Islet precursor cell (in vitro differentiated cells): ENCODE data around the gene AUTS2.

Source experiments
- DNase-seq: peaks from one replicate; pipeline ENCODE4 v3.0.0-alpha.2; 2018

Gene AUTS2

DNA sequence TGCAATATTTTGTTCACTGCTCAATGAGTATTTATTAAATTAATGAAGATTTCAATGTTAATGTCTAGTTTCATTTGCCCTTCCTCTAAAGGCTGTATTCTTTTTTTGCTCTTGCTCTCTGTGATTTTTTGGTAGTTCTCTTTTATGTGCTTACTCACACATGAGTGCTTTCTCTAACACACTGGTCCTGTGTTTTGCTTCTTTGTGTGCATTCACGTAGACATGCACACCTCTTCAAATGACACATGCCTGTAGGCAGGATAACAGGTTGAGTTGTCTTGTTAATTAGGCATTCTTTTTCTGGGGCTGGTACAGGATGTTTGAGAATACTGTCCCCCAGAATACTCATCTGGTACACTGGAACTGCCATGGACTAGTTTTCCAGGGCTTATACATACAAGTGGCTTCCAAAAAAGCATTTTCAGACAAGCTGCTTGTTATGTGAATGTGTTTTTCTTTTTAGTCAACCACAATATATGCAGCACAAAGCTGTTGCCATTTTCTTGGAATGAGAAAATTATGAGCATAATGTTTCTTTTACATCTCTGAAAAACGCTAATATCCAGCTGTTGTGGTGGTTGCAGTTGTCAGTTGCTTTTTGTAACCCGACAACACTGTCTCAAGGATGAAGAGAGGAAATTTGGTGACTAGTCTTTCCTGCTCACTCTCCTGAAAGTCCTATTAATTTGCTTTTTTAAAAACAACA, 416.4 kb downstream of the AUTS2 start:
- no peak for DNase-seq

DNA sequence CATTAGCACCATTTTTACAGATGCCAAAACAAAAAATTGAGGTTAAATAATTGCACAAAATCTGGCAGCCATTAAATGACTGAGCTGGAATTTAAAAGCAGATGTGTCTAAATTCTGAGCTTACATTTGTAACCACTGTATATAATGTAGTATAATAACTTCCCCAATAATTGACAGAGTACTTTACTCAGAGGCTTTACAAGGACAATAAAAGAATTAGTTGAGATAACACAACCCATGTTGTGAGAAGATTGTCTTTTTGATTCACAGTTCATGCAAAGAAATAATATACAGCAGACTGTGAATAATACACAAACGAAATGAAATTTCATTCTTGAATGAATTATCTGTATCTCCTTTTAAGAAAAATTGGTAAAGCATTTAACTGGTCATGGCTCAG, 417.1 kb downstream of the AUTS2 start:
- no peak for DNase-seq

DNA sequence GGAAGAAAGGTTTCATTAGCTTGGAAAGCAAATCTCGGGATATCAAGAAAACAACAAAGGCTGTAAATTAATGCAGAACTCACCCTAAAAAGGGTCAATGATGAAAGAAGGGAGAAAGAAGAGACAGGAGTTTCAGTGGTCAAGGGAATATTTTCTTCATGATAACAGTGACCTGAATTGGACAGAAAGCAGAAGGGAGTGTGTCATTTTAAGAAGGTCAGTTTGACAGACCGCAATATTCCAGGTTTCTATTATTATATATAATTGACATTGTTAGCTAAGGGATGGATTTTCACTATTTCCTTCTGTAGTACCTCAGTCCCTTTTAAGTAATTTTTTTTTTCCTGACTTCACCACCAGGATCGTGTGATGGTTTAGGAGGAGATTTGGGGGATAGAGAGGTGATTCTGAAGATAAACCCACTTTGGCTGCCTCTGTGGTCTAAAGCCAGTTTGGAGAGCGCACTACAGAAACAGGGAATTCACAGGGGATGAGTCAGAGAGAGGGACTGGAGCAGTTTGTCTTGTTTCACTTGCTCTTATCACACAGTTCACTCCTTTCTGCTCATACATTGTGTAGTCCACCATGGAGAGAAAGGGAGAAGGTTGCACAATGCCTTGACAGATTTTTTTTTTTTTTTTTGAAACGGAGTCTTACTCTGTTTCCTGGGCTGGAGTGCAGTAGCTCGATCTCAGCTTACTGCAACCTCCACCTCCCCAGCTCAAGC, 417.9 kb downstream of the AUTS2 start:
- DNase-seq = peak; percentile 91

DNA sequence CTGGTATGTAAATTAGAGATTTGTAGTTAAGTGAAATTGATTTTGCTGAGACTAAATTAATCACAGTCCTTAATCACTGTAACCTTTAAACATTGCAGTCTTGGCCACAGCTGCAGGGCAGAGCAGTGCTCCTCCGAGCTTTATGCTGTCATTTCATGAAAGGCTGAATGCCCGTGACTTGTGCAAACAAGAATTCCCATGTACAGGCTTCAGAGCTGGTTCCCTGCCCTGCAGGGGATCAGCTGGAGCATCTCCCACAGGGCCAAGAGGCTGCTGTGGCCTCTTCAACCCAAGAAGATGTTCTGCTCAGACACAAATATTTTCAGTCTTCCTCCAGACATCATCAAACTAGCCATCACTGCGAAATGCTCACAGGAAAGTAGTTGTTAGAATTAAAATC, 419.1 kb downstream of the AUTS2 start:
- DNase-seq = peak; percentile 78

DNA sequence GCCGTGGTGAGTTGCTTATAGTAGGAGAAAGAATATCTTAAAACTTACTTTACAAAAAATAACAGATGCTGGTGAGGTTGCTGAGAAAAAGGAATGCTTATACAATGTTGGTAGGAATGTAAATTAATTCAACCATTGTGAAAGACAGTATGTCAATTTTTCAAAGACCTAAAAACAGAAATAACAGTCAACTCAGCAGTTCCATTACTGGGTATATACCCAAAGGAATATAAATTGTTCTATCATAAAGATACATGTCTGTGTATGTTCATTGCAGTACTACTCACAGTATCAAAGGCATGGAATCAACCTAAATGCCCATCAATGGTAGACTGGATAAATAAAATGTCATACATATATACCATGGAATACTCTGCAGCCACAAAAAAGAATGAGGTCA, 420.4 kb downstream of the AUTS2 start:
- no peak for DNase-seq

DNA sequence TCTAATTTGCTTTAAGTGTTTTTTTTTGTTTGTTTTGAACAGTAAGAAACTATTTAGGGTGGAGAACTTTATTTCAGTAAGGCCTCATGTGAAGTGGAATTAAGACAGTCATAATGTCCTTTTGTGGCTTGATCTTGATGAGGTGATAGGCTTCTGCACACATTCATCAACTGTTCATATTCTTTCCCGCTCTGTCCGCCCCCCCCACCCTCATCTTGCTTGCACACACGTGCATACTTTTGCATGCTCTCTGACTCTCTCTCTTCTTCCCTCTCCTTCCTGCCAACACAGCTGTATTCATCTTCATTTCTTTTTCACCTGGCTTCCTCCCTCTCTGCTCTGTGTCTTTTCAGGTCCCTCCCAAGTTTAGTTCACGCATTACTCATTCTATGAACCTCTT, 429.6 kb downstream of the AUTS2 start:
- DNase-seq = no peak

DNA sequence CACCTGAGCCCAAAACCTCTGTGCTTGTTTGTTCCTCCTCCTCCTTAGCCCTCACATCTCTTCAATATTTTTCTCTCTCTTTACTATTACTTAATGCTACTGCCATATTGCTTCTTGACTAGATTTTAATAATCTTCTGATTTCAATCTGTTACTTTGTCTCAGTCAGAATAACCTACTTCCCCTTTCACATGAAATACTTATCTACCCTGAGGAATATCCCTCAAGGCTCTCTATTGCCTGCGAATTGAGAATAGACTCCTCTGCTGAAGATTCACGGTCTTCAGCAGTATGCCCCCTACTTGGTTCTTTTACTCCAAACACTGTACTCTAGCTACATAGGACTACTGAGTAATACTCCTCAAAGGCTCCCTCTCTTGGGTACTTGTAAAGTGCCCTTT, 430.3 kb downstream of the AUTS2 start:
- DNase-seq = no peak

DNA sequence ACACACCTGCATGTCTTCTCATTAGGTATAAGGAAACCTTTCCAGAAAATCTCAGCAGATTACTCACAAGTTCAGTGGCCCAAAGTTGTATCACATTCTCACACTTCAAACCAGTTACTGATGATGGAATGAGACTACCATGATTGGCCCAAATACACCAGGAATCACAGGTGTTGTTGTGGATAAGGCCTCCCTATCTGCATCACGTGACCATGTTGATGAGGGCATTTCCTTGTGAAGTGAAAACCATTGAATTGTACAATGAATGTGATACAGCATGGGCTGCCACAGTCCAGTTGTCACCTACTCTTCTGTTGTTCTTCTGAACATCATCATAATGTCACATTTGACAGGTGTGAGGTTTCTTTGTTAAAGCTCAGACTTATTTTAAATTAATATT, 431.7 kb downstream of the AUTS2 start:
- DNase-seq = no peak

DNA sequence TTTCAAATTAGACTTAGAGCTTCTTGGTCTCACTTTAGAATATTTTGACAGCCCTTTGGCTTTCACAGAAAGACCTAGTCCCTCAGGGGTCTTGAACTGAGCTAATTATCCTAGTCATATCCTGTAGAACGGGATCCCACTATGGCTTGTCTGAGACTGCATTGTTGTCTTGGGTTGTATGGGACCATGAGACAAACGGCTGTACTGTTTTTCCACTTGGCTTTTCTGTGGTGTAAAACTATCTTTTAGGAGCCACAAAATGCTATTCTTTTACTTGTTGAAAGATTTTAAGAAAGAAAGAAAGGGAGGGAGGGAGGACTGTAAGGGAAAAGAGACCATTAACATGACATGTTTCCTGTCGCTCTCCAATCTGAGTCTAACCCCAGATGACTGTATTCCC, 432.5 kb downstream of the AUTS2 start:
- peak; percentile 60 for DNase-seq

DNA sequence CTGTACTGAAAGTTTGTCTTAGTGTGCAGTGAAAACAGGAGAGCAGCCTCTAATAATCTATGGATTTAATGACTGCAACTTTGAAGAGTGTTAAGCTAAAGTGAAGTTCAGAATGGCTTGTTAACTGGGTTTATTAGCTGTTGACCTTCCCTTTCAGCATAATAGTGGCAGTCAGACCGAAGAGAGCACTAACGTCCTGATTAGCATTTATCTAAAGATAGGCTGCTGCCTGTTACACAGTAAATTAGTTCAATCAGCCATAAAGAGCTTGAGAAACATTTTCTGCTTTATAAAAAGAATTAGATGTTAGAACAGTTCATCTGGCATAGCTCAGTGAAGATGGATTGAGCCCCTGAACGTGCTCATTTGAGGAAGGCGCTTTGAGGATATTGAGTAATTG, 433.0 kb downstream of the AUTS2 start:
- DNase-seq = no peak

DNA sequence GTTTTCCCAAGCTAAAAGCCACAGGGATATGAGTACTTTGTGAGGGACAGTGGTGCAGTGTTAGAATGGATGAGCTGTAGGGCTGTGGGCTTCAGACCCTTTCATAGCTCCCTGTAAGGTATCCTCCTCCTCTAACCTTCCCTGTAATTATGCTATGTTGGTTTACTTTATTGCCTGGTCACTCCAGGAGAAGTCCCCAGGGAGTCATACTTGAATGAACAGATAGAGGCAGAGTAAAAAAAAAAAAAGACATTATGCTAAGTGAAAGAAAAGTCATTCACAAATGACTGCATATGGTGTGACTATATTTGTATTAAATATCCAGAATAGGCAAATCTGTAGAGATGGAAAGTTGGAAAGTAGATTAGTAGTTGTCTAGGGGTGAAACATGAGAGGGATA, 434.4 kb downstream of the AUTS2 start:
- DNase-seq = no peak

DNA sequence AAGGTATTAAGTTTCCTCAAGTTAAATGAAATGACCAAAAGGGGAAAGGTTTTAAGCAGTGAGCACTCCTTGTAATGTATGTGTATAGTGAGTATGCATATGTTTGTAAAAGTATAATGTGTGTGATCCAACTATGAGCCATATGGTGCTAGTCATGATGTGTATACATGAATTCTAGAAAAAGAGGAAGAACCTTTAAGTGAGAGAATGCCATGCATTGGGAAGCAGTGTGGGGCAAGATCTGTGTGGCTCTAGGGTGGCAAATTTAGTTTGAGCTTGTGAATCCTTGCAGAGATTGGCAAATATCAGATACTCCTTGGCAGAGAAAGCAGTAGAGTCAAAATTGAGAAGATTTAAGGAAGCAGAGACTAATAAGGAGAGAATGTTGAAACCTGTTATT, 435.0 kb downstream of the AUTS2 start:
- no peak for DNase-seq

DNA sequence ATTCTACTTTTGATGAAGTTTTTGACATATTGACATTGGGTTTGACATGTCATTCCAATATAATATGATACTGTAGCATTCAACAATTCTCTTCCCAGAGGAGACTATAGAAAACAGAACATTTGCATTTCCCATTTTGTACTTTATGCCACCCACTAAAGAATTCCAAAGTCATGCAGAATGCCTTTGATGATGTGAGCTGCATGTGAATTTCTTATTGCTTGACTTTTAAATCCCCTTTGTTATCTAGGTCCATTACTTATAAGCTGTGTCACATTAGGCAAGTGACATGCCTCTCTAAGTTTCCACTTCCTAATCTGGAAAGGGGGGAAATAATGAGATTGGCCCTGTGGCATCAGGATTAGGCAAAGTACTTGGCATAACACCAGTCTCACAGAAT, 436.7 kb downstream of the AUTS2 start:
- DNase-seq = no peak

DNA sequence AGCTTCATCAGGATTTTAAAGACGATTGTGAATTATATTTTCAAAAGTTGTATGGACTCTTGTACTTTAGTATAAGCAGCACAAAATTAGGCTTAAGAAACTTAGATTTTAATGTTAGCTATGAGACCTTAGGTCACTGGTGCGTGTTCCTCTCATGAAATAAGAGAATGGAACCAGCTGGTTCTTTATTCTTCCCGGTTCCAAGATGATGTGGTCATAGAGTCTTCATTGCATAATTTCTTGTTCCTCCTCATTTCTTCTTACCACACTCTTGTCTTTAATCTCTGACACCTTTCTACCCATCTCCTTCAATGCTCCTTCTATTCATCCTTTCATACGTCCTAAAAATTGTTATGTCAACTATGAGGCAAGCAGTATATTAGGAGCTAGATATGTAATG, 437.2 kb downstream of the AUTS2 start:
- no peak for DNase-seq

DNA sequence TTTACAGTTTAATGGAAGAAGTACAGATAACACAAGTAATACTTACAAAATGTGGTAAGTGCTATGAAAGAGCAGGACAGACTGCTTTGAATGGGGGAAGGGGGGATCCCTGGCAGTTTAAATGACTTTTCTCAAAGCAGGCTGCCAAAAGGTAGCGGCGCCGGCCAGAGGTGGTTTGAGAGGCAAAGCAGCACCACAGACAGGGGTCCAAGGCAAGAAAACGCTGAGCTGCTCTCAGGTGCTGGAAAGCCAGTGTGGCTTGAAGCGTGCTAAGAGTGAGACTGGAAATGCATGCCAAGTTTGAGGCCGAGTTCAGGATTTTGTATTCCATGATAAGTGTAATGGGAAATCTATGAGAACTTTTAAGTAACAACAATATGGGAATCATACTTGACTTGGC, 437.7 kb downstream of the AUTS2 start:
- DNase-seq = no peak

DNA sequence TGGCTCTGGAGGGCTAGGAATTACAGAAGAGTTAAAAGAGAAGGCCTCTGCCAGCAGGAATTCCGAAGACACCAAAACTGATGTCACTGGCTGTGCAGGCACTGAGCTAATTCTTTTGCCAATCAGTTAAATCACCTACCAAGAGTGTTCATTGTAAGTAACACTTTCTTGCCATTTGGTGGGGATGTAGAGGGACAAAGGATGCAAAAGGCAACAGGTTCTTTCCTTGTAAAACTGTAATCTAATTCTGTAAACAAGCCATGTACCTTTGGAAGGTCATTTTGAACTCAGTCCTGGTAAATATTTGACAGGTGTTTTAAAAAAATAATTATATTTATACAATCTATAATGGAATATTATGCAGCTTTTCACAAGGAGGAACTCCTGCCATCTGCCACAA, 438.4 kb downstream of the AUTS2 start:
- peak; percentile 62 for DNase-seq

DNA sequence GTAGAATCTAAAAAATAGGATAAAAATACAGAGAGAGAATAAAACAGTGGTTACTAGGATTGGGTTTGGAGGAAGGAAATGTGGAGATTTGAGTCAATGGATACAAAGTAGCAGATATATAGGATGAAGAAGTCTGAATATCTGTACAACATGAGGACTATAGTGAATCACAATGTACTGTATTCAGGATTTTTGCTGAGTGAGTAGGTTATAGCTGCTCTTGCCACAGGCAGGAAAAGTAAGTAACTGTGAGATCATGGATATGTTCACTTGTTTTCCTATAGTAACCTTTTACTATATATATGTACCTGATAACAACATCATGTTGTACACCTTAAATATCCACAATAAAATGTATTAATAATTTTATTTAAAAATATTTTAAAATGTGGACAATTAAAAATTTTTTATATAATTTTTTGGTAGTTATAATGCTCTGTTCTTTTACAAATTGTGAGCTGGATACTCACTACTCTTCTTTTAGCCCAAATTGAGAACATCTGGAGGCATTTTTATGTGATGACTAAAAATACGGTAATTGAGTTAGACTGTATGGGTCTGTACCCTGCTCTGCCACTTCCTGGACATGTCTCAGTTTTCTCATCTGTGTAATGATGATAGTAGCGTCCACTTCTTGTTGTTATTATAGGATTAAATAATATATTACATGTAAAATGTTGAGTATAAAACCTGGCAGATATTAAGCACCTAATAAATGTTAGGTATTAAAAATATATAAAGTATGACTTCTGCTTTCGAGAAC, 439.1 kb downstream of the AUTS2 start:
- DNase-seq = no peak

DNA sequence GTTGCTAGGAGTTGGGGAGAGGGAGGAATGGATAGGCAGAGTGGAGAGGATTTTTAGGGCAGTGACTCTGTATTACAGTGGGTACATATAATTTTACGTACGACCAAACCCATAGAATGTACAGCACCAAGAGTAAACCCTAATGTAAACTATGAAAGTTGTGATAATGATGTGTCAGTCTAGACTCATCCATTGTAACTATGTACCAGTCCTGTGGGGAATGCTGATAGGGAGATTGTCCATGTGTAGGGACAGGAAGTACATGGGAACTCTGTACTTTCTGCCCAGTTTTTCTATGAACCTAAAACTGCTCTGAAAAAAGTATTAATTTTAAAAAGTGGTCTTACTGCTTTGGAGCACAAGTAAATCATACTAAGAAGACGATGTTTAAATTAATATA, 441.8 kb downstream of the AUTS2 start:
- DNase-seq = no peak

DNA sequence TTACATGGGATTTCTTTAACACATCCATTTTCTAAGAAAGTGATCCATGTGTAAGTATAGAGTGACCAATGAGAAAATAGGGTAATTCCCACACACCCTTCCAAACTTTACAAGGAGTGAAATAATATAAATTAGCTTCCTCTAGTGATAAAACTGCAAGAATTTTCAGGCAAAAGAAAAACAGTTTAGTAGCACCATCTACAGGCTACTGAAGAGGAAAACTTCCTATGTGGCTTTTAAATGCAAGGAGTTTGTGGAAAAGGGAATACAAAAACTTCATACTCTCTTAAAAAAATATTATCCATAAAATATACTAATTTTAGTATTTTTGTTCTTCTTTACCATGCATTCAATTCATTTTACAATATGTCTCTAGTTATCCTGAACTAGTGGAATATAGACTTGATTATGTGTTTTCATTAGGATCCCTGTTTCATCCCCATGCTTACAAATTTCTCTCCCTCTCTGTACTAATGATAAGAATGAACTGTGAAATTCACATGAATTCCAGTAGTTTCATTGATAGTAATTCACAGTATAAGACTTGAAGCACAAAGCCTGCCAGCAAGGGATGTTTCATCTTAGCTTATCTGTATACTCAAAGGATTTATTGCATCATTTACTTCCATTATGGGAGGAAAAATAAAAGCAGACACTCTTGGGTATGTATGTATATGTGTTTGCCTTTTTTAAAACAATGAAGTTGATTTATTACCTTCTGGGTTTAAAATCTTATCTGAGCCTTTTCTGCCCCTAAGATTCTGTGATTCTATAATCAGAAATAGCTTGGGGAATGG, 442.9 kb downstream of the AUTS2 start:
- DNase-seq = no peak

DNA sequence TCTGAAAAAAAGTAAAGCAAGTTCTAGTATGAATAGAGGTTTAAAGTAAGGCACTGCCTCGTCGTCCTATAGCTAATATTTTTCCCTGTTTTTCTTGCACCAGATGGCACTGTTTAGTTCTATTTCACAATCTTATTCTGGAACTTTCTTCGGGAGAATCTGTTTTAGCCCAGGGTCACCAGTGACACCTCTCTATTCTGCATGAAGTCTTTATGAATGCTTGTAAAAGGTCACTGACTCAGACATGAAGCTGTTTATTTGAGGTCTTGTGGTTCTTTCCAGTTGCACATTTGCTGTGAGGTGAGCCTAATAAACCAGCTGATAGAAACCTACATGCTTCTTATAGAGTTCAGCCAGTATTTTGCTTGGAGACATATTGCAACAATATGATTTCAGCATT, 444.3 kb downstream of the AUTS2 start:
- no peak for DNase-seq

DNA sequence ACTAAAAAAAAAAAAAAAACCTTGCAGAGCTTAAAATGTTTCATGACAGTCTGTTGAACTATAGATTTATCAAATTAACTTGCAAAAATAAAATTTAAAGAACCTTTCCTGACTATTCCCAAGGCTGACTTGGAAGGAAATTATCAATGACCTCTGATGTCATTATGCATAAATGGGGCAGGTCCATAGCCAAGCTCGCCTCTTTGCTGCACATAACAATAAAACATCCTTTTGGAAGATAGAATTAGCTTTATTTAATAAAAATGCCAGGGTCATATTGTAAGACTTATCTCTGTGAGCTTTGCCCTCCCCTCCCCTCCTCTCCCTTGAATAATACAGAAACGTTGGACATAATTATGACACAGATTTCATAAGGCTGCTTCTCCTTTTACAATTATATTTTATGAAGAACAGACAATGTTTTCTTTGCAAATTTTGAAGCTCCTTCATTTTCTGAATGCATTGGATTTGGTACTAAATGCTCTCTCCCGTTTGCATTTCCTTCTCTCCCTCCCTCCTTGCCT, 444.8 kb downstream of the AUTS2 start:
- no peak for DNase-seq

DNA sequence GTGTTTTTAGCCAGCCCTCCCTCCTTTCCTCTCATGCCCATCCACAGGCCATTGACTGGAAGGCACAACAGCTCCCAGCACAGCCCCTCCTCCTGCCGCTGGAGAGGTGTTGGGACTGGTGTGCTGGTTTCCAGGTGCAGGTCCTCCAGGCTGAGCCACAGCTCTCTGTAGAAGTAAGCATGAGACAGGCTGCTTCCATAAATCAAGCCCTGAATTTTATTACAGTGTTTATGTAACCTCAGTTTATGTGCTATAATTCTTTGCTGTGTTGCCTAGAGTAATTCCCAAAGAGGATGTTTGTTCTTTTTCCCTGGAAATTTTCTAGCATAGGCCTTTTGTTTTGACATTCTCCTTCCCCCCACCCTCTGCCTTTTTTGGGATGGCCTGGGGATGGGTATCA, 445.8 kb downstream of the AUTS2 start:
- DNase-seq = peak; percentile 74

DNA sequence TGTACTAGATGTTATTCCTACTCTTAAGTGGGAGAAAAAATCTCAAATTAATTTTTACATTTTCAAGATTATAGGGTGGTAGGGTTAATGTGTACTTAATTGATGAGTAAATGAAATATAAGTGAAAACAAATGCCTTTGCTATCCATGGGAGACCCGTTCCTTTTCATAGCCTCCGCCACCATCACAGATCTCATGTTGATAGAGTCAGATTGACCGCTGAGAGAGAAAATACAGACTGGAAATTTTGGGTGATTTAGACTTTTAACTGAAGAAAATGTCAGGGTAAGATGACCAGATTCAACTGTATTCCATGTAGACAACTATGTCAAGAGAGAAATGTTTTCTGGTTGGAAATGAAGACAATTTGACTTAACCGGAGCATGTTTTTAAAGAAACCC, 446.2 kb downstream of the AUTS2 start:
- no peak for DNase-seq
